ENCODE results near the gene GABARAPL2. TPM values are rescaled to one million over a fixed set of nuclear protein-coding genes. Genes with fewer than 3 reads are reported as not detected.
A peak's percentile ranks its signal among the peaks of the same experiment; 100 is the strongest.

Gene GABARAPL2
- total RNA-seq, 3 donors from 2014 or later (not counting 1 experiment from before 2014, with no cell fraction given), result 66.2 to 74.0 (median 71.3) TPM

DNA sequence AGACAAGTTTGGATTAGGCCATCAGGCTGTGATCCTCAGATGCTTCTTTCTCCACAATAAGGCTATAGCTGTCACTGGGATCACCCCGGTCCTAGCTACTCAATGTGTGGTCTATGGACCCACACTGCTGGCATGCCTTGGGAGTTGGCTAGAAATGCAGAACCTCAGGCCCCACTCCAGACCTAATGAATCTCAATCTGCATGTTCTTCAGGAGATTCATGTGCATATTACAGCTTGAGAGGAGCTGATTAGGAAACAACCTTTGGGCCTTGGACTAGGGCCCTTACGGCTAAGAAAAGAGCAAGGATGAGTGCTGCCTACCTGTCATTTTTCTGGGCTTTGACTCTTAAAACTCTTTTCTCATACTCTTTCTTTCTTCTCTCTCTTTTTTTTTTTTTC is 49.4 kb downstream of the GABARAPL2 start:
- Histone ChIP-seq H3K27me3 (ENCODE audit: control insufficient read depth, insufficient read depth, low read length) (no peaks in the 10 kb centered on the region), H3K9me3 (ENCODE audit: control insufficient read depth, insufficient read depth, low read length) (no peaks in the 10 kb centered on the region), H3K36me3 (ENCODE audit: control insufficient read depth, insufficient read depth, low read length) (peaks cover 63% of the 10 kb centered on the region), H3K4me3 (ENCODE audit: low read length) (no peak overlapping the region), H3K4me1 (ENCODE audit: control insufficient read depth, insufficient read depth, low read length) (peaks cover 16% of the 10 kb centered on the region), H3K27ac (ENCODE audit: low read length) (peak overlapping the region; percentile 43)
- Mint-ChIP-seq H3K4me1 (peaks cover 4 to 6% of the 10 kb centered on the region in 2 donors), H3K27me3 (ENCODE audit: low read depth in 2 of 2) (no peaks in the 10 kb centered on the region), H3K4me3 (no peak overlapping the region), H3K9me3 (no peaks in the 10 kb centered on the region), H3K36me3 (peaks cover 17% of the 10 kb centered on the region), H3K27ac (no peak overlapping the region)
- 94% methylated on average over 2 of the region's 2 CpGs for WGBS (ENCODE audit: insufficient coverage)
- intact Hi-C loops (cut with micrococcal nuclease), result no loop called here
- ATAC-seq (no peak), DNase-seq (no peak)
- TF ChIP-seq, protein P1, sequence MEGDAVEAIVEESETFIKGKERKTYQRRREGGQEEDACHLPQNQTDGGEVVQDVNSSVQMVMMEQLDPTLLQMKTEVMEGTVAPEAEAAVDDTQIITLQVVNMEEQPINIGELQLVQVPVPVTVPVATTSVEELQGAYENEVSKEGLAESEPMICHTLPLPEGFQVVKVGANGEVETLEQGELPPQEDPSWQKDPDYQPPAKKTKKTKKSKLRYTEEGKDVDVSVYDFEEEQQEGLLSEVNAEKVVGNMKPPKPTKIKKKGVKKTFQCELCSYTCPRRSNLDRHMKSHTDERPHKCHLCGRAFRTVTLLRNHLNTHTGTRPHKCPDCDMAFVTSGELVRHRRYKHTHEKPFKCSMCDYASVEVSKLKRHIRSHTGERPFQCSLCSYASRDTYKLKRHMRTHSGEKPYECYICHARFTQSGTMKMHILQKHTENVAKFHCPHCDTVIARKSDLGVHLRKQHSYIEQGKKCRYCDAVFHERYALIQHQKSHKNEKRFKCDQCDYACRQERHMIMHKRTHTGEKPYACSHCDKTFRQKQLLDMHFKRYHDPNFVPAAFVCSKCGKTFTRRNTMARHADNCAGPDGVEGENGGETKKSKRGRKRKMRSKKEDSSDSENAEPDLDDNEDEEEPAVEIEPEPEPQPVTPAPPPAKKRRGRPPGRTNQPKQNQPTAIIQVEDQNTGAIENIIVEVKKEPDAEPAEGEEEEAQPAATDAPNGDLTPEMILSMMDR (IDR thresholded peaks at IDR 0.05), result no peak

DNA sequence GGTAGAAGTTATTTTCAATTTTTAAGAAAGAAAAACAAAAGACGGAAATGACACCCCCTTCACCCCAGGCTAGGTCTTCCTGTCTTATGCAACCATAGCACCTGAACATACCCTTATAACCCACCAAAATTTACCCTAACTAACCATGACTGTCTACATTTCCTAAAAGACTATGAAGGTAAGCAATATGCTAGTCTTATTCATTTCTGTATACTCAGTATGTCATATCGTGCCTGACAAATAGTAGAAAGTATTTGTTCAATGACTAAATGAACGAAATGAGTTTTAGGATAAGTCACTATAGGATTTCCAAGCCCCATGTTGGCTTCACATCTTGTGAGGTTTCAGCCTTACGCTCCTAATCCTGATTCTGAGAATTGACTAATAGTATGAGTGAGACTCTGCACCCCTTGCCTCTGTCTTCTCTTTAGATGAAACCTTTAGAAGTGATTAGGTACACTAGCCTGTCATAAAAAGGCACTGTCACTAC is 50.4 kb downstream of the GABARAPL2 start:
- Histone ChIP-seq H3K27ac (ENCODE audit: low read length) (peak overlapping the region; percentile 28), H3K36me3 (ENCODE audit: control insufficient read depth, insufficient read depth, low read length) (peaks cover 55% of the 10 kb centered on the region), H3K4me3 (ENCODE audit: low read length) (no peak overlapping the region), H3K4me1 (ENCODE audit: control insufficient read depth, insufficient read depth, low read length) (peaks cover 19% of the 10 kb centered on the region), H3K27me3 (ENCODE audit: control insufficient read depth, insufficient read depth, low read length) (no peaks in the 10 kb centered on the region), H3K9me3 (ENCODE audit: control insufficient read depth, insufficient read depth, low read length) (no peaks in the 10 kb centered on the region)
- ATAC-seq (no peak), DNase-seq (peak in 1 of 2 donors; percentile 54)
- Mint-ChIP-seq H3K9me3 (no peaks in the 10 kb centered on the region), H3K4me3 (no peak overlapping the region), H3K27ac (no peak overlapping the region), H3K36me3 (peaks cover 17% of the 10 kb centered on the region), H3K27me3 (ENCODE audit: low read depth in 2 of 2) (no peaks in the 10 kb centered on the region), H3K4me1 (peaks cover 13 to 15% of the 10 kb centered on the region in 2 donors)
- TF ChIP-seq, protein P1 (IDR thresholded peaks at IDR 0.05), result no peak
- intact Hi-C loops (cut with micrococcal nuclease), result no loop called here
- 70% methylated on average over 4 of the region's 4 CpGs for WGBS (ENCODE audit: insufficient coverage)

DNA sequence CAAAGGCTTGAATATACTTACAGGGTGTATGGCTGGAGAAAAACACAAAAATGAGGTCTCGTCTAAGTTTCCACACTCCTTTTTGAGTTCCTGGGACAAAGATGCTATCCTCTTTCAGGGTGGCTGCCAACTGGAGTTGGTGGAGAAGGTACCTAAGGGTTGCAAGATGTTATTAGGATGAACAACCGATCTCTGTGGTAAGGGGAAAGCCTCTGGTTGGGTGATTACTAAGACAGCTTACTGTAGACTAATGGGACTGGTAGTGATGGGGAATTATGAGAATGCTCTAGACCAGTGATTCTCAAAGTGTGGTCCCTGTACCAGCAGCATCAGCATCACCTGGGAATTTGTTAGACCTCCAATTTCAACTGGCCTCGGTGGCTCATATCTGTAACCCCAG is 50.9 kb downstream of the GABARAPL2 start:
- no peak overlapping the region for H3K4me3 ChIP-seq (ENCODE audit: low read length)
- no peaks in the 10 kb centered on the region for H3K27me3 ChIP-seq (ENCODE audit: control insufficient read depth, insufficient read depth, low read length)
- Mint-ChIP-seq H3K4me3 (no peak overlapping the region), H3K27me3 (ENCODE audit: low read depth in 2 of 2) (no peaks in the 10 kb centered on the region), H3K9me3 (no peaks in the 10 kb centered on the region), H3K36me3 (peaks cover 17% of the 10 kb centered on the region), H3K27ac (no peak overlapping the region), H3K4me1 (peaks cover 16 to 21% of the 10 kb centered on the region in 2 donors)
- no peak for ATAC-seq
- 85% methylated on average over 3 of the region's 3 CpGs for WGBS (ENCODE audit: insufficient coverage)
- TF ChIP-seq, protein P1 (IDR thresholded peaks at IDR 0.05), result no peak
- no peak for DNase-seq
- H3K36me3 ChIP-seq (ENCODE audit: control insufficient read depth, insufficient read depth, low read length), result peaks cover 52% of the 10 kb centered on the region
- H3K9me3 ChIP-seq (ENCODE audit: control insufficient read depth, insufficient read depth, low read length), result no peaks in the 10 kb centered on the region
- H3K4me1 ChIP-seq (ENCODE audit: control insufficient read depth, insufficient read depth, low read length), result peaks cover 24% of the 10 kb centered on the region
- peak overlapping the region; percentile 28 for H3K27ac ChIP-seq (ENCODE audit: low read length)
- intact Hi-C loops (cut with micrococcal nuclease), result no loop called here

DNA sequence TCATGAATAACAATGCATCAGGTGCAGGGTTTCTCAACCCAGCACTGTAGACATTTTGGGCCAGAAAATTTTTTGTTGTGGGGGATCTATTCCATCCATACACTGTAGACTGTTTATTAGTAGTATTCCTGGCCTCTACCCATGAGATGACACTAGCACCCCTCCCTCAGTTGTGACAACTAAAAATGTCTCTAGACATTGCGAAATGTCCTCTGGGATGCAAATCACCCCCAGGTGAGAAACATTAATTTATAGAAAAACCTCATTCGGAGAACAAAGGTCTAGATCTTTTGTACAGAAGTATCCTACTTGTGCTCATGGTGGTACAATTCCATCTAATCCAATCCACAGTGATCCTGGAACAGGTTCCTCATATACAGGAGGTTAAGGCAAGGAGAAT is 52.6 kb downstream of the GABARAPL2 start:
- no peaks in the 10 kb centered on the region for H3K27me3 ChIP-seq (ENCODE audit: control insufficient read depth, insufficient read depth, low read length)
- Mint-ChIP-seq H3K9me3 (no peaks in the 10 kb centered on the region), H3K36me3 (peaks cover 17% of the 10 kb centered on the region), H3K4me3 (no peak overlapping the region), H3K27me3 (ENCODE audit: low read depth in 2 of 2) (no peaks in the 10 kb centered on the region), H3K4me1 (peaks cover 28 to 29% of the 10 kb centered on the region in 2 donors), H3K27ac (peak overlapping the region in 1 of 2 donors; percentile 30)
- H3K4me1 ChIP-seq (ENCODE audit: control insufficient read depth, insufficient read depth, low read length), result peaks cover 36% of the 10 kb centered on the region
- intact Hi-C loops (cut with micrococcal nuclease), result no loop called here
- TF ChIP-seq, protein P1 (IDR thresholded peaks at IDR 0.05), result no peak
- ATAC-seq, result no peak
- 100% methylated on average over 2 of the region's 2 CpGs for whole genome bisulfite sequencing (ENCODE audit: insufficient coverage)
- DNase-seq, result no peak
- no peak overlapping the region for H3K4me3 ChIP-seq (ENCODE audit: low read length)
- peaks cover 38% of the 10 kb centered on the region for H3K36me3 ChIP-seq (ENCODE audit: control insufficient read depth, insufficient read depth, low read length)
- no peak overlapping the region for H3K27ac ChIP-seq (ENCODE audit: low read length)
- H3K9me3 ChIP-seq (ENCODE audit: control insufficient read depth, insufficient read depth, low read length), result no peaks in the 10 kb centered on the region
